22Rv1 (cell line): ENCODE measurements around the gene SPRR2A.

Experiments
- H3K27ac ChIP-seq: fragments of 450-650 bp; 2 replicates; pipeline ENCODE4 v1.5.1; 2017
- CTCF ChIP-seq: fragments of 450-650 bp; IDR thresholded peaks from 2 replicates; pipeline ENCODE4 v1.5.1; 2017; ENCODE audit warnings: mild to moderate bottlenecking
- ZFX ChIP-seq: fragments of 450-650 bp; IDR thresholded peaks from 2 replicates; pipeline ENCODE4 v1.6.1; 2017; ENCODE audit warnings: antibody characterized with exemption, borderline replicate concordance

The SPRR2A gene

GRCh38 chr1:153040950-153041631 is 16.2 kb downstream of the SPRR2A start, which contains the start of gene SPRR2D:
Gene SPRR2D (minus strand): TSS chr1:153041120. CDS start chr1:153040346, 774 bp downstream.
- no peak within 1 kb of the TSS for H3K27ac ChIP-seq
- TF ChIP-seq CTCF (no peak), ZFX (no peak)

GRCh38 chr1:153035211-153035610 is 22.1 kb downstream of the SPRR2A start:
- TF ChIP-seq CTCF (no peak), ZFX (no peak)
- no peak overlapping the region for H3K27ac ChIP-seq

GRCh38 chr1:153032677-153033308 is 24.5 kb downstream of the SPRR2A start:
- H3K27ac ChIP-seq = no peak overlapping the region
- TF ChIP-seq CTCF = peak; percentile 35
- TF ChIP-seq ZFX = no peak

GRCh38 chr1:153032073-153032472 is 25.2 kb downstream of the SPRR2A start:
- H3K27ac ChIP-seq = no peak overlapping the region
- TF ChIP-seq CTCF (no peak), ZFX (no peak)

- no peak within 1 kb of the TSS for H3K27ac ChIP-seq
- TF ChIP-seq ZFX = no peak
- no peak for TF ChIP-seq CTCF
Measured at GRCh38 chr1:153030895-153031294, 26.4 kb downstream of the SPRR2A start, which contains the start of gene SPRR1B. Gene SPRR1B (plus strand): TSS chr1:153031203. CDS start chr1:153032346, 1,143 bp downstream.

GRCh38 chr1:153028766-153029165 is 28.5 kb downstream of the SPRR2A start:
- no peak for TF ChIP-seq CTCF
- no peak for TF ChIP-seq ZFX
- no peak overlapping the region for H3K27ac ChIP-seq

- TF ChIP-seq ZFX (no peak), CTCF (no peak)
- no peak overlapping the region for H3K27ac ChIP-seq
Measured at GRCh38 chr1:153025797-153026196, 31.5 kb downstream of the SPRR2A start.
